Fibroblast of pulmonary artery (primary cell): Measurements from ENCODE around the gene ATP9B.

Source experiments
- DNase-seq: peaks from one replicate; pipeline ENCODE4 v3.0.0-alpha.2; 2010; ENCODE audit warnings: low read depth
- H3K4me3 ChIP-seq: replicated peaks from 2 replicates; pipeline ENCODE4 v1.5.1; 2011; ENCODE audit warnings: low read depth, mild to moderate bottlenecking, control low read depth, low read length, moderate library complexity
- CTCF ChIP-seq: IDR thresholded peaks from 2 replicates; pipeline ENCODE4 v1.5.1; 2011; ENCODE audit warnings: mild to moderate bottlenecking, control low read depth, low read length, inconsistent platforms; ENCODE audit errors: missing control alignments

The ATP9B gene

GRCh38 chr18:79227621-79228020 is 158.4 kb downstream of the ATP9B start:
- H3K4me3 ChIP-seq = no peak overlapping the region
- no peak for TF ChIP-seq CTCF
- no peak for DNase-seq

GRCh38 chr18:79229431-79229830 is 160.2 kb downstream of the ATP9B start:
- H3K4me3 ChIP-seq = no peak overlapping the region
- no peak for TF ChIP-seq CTCF
- no peak for DNase-seq

- DNase-seq = no peak
- TF ChIP-seq CTCF = no peak
These were observed 165.2 kb downstream of the ATP9B start for GRCh38 chr18:79234438-79234837.

GRCh38 chr18:79239631-79240030 is 170.4 kb downstream of the ATP9B start:
- no peak overlapping the region for H3K4me3 ChIP-seq
- no peak for TF ChIP-seq CTCF
- DNase-seq = no peak

More at GRCh38 chr18:79234438-79234837, 165.2 kb downstream of the ATP9B start:
- no peak overlapping the region for H3K4me3 ChIP-seq

- no peak for TF ChIP-seq CTCF
- H3K4me3 ChIP-seq = no peak overlapping the region
- DNase-seq = no peak
These were observed 172.6 kb downstream of the ATP9B start for GRCh38 chr18:79241755-79242154.

- DNase-seq = no peak
These were observed 173.1 kb downstream of the ATP9B start for GRCh38 chr18:79242246-79242645.

More at GRCh38 chr18:79242246-79242645, 173.1 kb downstream of the ATP9B start:
- TF ChIP-seq CTCF = no peak
- H3K4me3 ChIP-seq = no peak overlapping the region
